Hepatocyte (in vitro differentiated cells): ENCODE results near the gene GP1BB. TPM values are rescaled to one million over a fixed set of nuclear protein-coding genes. Genes with fewer than 3 reads are reported as not detected.

ENCODE experiments used
- DNase-seq: peaks from one replicate; pipeline ENCODE4 v3.0.0-alpha.2; 2016; ENCODE audit warnings: low spot score
- H2AFZ ChIP-seq: fragments of 200-600 bp; sonication (generic); 2 replicates; pipeline ENCODE4 v1.6.0; 2016; ENCODE audit warnings: antibody characterized with exemption, mild to moderate bottlenecking
- H3K27ac ChIP-seq: fragments of 200-600 bp; sonication (generic); 2 replicates; pipeline ENCODE4 v1.5.1; 2016; ENCODE audit warnings: mild to moderate bottlenecking
- H3K27me3 ChIP-seq: fragments of 200-600 bp; sonication (generic); 2 replicates; pipeline ENCODE4 v1.6.1; 2016
- H3K36me3 ChIP-seq: fragments of 200-600 bp; sonication (generic); replicated peaks from 2 replicates; pipeline ENCODE4 v1.5.1; 2016; ENCODE audit warnings: low read depth; ENCODE audit not compliant: insufficient read depth
- H3K4me1 ChIP-seq: fragments of 200-600 bp; sonication (generic); 2 replicates; pipeline ENCODE4 v1.5.1; 2016; ENCODE audit warnings: mild to moderate bottlenecking, moderate library complexity; ENCODE audit not compliant: insufficient read depth
- H3K4me2 ChIP-seq: fragments of 200-600 bp; sonication (generic); 2 replicates; pipeline ENCODE4 v1.6.0; 2016
- H3K4me3 ChIP-seq: fragments of 200-600 bp; sonication (generic); 2 replicates; pipeline ENCODE4 v1.5.1; 2016; ENCODE audit warnings: mild to moderate bottlenecking
- H3K79me2 ChIP-seq: fragments of 200-600 bp; sonication (generic); 2 replicates; pipeline ENCODE4 v1.6.0; 2017; ENCODE audit warnings: mild to moderate bottlenecking
- H3K9me2 ChIP-seq: fragments of 200-600 bp; sonication (generic); replicated peaks from 2 replicates; pipeline ENCODE4 v1.6.0; 2017; ENCODE audit warnings: mild to moderate bottlenecking; ENCODE audit not compliant: insufficient read depth
- H3K9me3 ChIP-seq: fragments of 200-600 bp; sonication (generic); 2 replicates; pipeline ENCODE4 v1.5.1; 2016; ENCODE audit warnings: low read depth, mild to moderate bottlenecking
- H4K20me1 ChIP-seq: fragments of 200-600 bp; sonication (generic); 2 replicates; pipeline ENCODE4 v1.6.0; 2016; ENCODE audit warnings: mild to moderate bottlenecking; ENCODE audit not compliant: insufficient read depth, poor library complexity, severe bottlenecking
- CTCF ChIP-seq: fragments of 200-600 bp; sonication (generic); IDR thresholded peaks from 2 replicates; pipeline ENCODE4 v1.5.1; 2016; ENCODE audit warnings: antibody characterized with exemption, mild to moderate bottlenecking; ENCODE audit not compliant: poor library complexity
- EZH2 ChIP-seq: fragments of 200-600 bp; sonication (generic); IDR thresholded peaks from 2 replicates; pipeline ENCODE4 v1.6.1; 2016; ENCODE audit warnings: antibody characterized with exemption, mild to moderate bottlenecking, borderline replicate concordance
- EZH2phosphoT487 ChIP-seq: fragments of 200-600 bp; sonication (generic); IDR thresholded peaks from one replicate; pipeline ENCODE4 v1.6.1; 2018; ENCODE audit warnings: antibody characterized with exemption, mild to moderate bottlenecking, low read depth, moderate library complexity; ENCODE audit not compliant: unreplicated experiment, severe bottlenecking
- WGBS: methylation state at CpG from one replicate; pipeline ENCODE4 v1.1.6; 2016; ENCODE audit warnings: low lambda C conversion rate; ENCODE audit errors: missing lambda C conversion rate; 5-methylcytosine and 5-hydroxymethylcytosine counted together
- polyA plus RNA-seq: library from polyadenylated mRNA; unstranded; fragments of >200 nt; fragmentation: Nextera tagmentation; extraction: Ambion mirVana; gene quantifications from 2 replicates; pipeline ENCODE4 v1.2.1, GENCODE V29; 2016
- total RNA-seq: library from RNA; depleted of rRNA; stranded (reverse); fragments of >200 nt; gene quantifications from 2 replicates; pipeline ENCODE4 v1.2.3, GENCODE V29; 2014

Gene GP1BB
- total and polyA plus RNA-seq, 2 experiments from 2014 or later, result 2.5 to 2.8 TPM

- H3K79me2 ChIP-seq, result no peaks in the 10 kb centered on the region
- H3K4me1 ChIP-seq, result no peaks in the 10 kb centered on the region
- no peaks in the 10 kb centered on the region for H3K9me2 ChIP-seq
- H3K27me3 ChIP-seq, result no peaks in the 10 kb centered on the region
- TF ChIP-seq CTCF (no peak), EZH2phosphoT487 (no peak), EZH2 (no peak)
- no peaks in the 10 kb centered on the region for H3K9me3 ChIP-seq
- H3K4me2 ChIP-seq, result no peak overlapping the region
- H4K20me1 ChIP-seq, result no peaks in the 10 kb centered on the region
- DNase-seq, result no peak
- WGBS, result 91% methylated on average over 10 of the region's 10 CpGs
- H3K27ac ChIP-seq, result no peak overlapping the region
- no peaks in the 10 kb centered on the region for H3K36me3 ChIP-seq
- no peak overlapping the region for H2AFZ ChIP-seq
- no peak overlapping the region for H3K4me3 ChIP-seq
Observed at GRCh38 chr22:19701420-19702145, 21.8 kb upstream of the GP1BB start.

GRCh38 chr22:19703869-19704268 lies 19.5 kb upstream of the GP1BB start:
- DNase-seq, result peak; percentile 4
- H3K27me3 ChIP-seq, result no peaks in the 10 kb centered on the region
- H3K4me1 ChIP-seq, result no peaks in the 10 kb centered on the region
- no peaks in the 10 kb centered on the region for H3K9me3 ChIP-seq
- no peak overlapping the region for H3K4me3 ChIP-seq
- TF ChIP-seq EZH2phosphoT487 (no peak), CTCF (no peak), EZH2 (no peak)
- H4K20me1 ChIP-seq, result no peaks in the 10 kb centered on the region
- H3K79me2 ChIP-seq, result no peaks in the 10 kb centered on the region
- no peak overlapping the region for H2AFZ ChIP-seq
- WGBS, result 79% methylated on average over 9 of the region's 9 CpGs
- no peak overlapping the region for H3K4me2 ChIP-seq
- no peaks in the 10 kb centered on the region for H3K36me3 ChIP-seq
- no peak overlapping the region for H3K27ac ChIP-seq
- H3K9me2 ChIP-seq, result no peaks in the 10 kb centered on the region

- H4K20me1 ChIP-seq, result no peaks in the 10 kb centered on the region
- no peaks in the 10 kb centered on the region for H3K4me1 ChIP-seq
- peak; percentile 15 for DNase-seq
- H3K27me3 ChIP-seq, result no peaks in the 10 kb centered on the region
- H2AFZ ChIP-seq, result no peak overlapping the region
- WGBS, result 70% methylated on average over 15 of the region's 15 CpGs
- no peak overlapping the region for H3K27ac ChIP-seq
- H3K4me2 ChIP-seq, result no peak overlapping the region
- H3K79me2 ChIP-seq, result no peaks in the 10 kb centered on the region
- no peaks in the 10 kb centered on the region for H3K36me3 ChIP-seq
- H3K4me3 ChIP-seq, result no peak overlapping the region
- no peak for TF ChIP-seq EZH2
- no peak for TF ChIP-seq EZH2phosphoT487
- no peak for TF ChIP-seq CTCF
- H3K9me3 ChIP-seq, result no peaks in the 10 kb centered on the region
- no peaks in the 10 kb centered on the region for H3K9me2 ChIP-seq
Observed at GRCh38 chr22:19704355-19705015, 18.9 kb upstream of the GP1BB start.
